ENCODE measurements around the gene WRAP53.

WRAP53 gene

DNA sequence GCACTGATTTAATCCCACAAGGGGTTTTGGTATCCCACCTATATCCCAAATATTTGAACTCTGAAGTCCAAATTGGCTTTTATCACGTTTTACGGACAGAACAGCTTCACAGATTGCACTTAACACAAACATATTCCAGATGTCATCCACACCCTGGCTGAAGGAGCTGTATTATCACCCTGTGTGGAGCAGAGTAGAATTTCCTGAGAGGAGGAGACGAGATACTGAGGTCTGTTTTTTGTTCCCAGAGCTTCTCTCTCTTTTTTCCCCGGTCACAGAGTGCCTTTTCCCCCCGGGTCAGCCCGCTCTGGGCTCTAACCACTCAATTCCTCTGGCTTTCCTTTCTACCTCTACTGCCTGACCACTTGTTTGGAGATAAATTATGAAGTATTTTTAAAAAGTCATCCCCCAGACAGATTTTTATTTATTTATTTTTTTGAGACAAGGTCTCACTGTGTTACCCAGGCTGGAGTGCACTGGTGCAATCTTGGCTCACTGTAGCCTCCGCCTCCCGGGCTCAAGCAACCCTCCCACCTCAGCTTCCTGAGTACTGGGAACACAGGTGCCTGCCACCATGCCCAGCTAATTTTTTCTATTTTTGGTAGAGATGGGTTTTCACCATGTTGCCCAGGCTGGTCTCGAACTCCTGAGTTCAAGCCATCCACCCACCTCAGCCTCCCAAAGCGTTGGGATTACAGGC is 59.9 kb downstream of the WRAP53 start:
- no peak for DNase-seq (ENCODE audit: low spot score)
- TF ChIP-seq, protein P1, sequence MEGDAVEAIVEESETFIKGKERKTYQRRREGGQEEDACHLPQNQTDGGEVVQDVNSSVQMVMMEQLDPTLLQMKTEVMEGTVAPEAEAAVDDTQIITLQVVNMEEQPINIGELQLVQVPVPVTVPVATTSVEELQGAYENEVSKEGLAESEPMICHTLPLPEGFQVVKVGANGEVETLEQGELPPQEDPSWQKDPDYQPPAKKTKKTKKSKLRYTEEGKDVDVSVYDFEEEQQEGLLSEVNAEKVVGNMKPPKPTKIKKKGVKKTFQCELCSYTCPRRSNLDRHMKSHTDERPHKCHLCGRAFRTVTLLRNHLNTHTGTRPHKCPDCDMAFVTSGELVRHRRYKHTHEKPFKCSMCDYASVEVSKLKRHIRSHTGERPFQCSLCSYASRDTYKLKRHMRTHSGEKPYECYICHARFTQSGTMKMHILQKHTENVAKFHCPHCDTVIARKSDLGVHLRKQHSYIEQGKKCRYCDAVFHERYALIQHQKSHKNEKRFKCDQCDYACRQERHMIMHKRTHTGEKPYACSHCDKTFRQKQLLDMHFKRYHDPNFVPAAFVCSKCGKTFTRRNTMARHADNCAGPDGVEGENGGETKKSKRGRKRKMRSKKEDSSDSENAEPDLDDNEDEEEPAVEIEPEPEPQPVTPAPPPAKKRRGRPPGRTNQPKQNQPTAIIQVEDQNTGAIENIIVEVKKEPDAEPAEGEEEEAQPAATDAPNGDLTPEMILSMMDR (IDR thresholded peaks at IDR 0.05; ENCODE audit: extremely low read depth, missing control alignments) = no peak

- TF ChIP-seq, protein P1 (IDR thresholded peaks at IDR 0.05; ENCODE audit: extremely low read depth, missing control alignments) = no peak
- no peak for DNase-seq (ENCODE audit: low spot score)
These were observed 62.1 kb downstream of the WRAP53 start for GRCh38 chr17:7750321-7750821.

Measured in GM20000 (cell line).